Esophagus (tissue), 2 donors: Measurements from ENCODE around the gene PRSS56. TPM values are rescaled to one million over a fixed set of nuclear protein-coding genes. Genes with fewer than 3 reads are reported as not detected.

ENCODE experiments used
- H3K27ac ChIP-seq, 2 donors: one replicate each; pipeline ENCODE4 v1.5.1; 2013; ENCODE audit warnings: low read depth in 2 of 2, mild to moderate bottlenecking in 2 of 2, inconsistent platforms in 1 of 2, low read length in 1 of 2, moderate library complexity in 1 of 2
- H3K27me3 ChIP-seq, 2 donors: one replicate each; pipeline ENCODE4 v1.6.1; 2013; ENCODE audit warnings: low read length in 2 of 2, control low read depth in 1 of 2, mild to moderate bottlenecking in 1 of 2; ENCODE audit not compliant: insufficient read depth in 2 of 2, control insufficient read depth in 1 of 2
- H3K36me3 ChIP-seq, 2 donors: one replicate each; pipeline ENCODE4 v1.6.1; 2013; ENCODE audit warnings: low read length in 1 of 2; ENCODE audit not compliant: control insufficient read depth in 2 of 2, insufficient read depth in 2 of 2
- H3K4me1 ChIP-seq, 2 donors: one replicate each; pipeline ENCODE4 v1.6.1; 2013; ENCODE audit warnings: low read length in 1 of 2; ENCODE audit not compliant: control insufficient read depth in 2 of 2, insufficient read depth in 2 of 2
- H3K4me3 ChIP-seq, 2 donors: one replicate each; pipeline ENCODE4 v1.5.1; 2013; ENCODE audit warnings: low read length in 2 of 2, mild to moderate bottlenecking in 2 of 2, low read depth in 1 of 2, moderate library complexity in 1 of 2
- H3K9me3 ChIP-seq, 2 donors: one replicate each; pipeline ENCODE4 v1.6.1; 2013; ENCODE audit warnings: mild to moderate bottlenecking in 2 of 2, low read depth in 1 of 2, low read length in 1 of 2, moderate library complexity in 1 of 2; ENCODE audit not compliant: control insufficient read depth in 2 of 2, insufficient read depth in 1 of 2
- WGBS, 2 donors: extraction: QIAGEN DNeasy Blood & Tissue Kit; methylation state at CpG; one replicate each; pipeline ENCODE4 v1.1.7; 2013; 5-methylcytosine and 5-hydroxymethylcytosine counted together
- polyA plus RNA-seq, 2 donors: library from polyadenylated mRNA; stranded (reverse); fragments of 200-250 nt; gene quantifications; one replicate each; pipeline ENCODE4 v1.2.3, GENCODE V29; 2013
- donor health status: healthy with polysubstance abuse.
- donor health status: Bipolar disorder and iron deficiency.

PRSS56 gene
- polyA plus RNA-seq, 2 donors, result not detected

DNA sequence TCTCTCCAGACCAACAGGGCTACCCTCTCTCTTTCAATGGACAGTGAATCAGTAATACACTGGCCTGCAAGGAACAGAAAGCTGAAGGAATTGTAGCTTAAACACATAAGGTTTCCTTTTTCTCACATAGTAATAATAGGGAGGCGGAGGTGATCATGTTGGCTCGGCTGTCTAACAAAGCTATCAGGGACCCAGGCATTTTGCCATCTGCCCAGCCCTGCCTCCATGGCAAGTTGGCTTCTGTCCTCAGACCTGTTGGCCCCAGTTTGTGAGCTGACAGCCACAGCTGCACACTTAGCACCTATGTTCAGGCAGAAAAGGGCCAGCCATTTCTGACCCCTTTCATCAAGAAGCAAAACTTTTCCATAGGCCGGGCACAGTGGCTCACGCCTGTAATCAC lies 17.3 kb downstream of the PRSS56 start:
- 67 to 73% methylated on average over 4 of the region's 4 CpGs for WGBS, 2 donors
- Histone ChIP-seq H3K9me3 (peaks cover 0 to 6% of the 10 kb centered on the region in 2 donors), H3K4me1 (peaks cover 3 to 6% of the 10 kb centered on the region in 2 donors), H3K4me3 (no peak overlapping the region), H3K36me3 (no peaks in the 10 kb centered on the region), H3K27ac (no peak overlapping the region), H3K27me3 (no peaks in the 10 kb centered on the region)

DNA sequence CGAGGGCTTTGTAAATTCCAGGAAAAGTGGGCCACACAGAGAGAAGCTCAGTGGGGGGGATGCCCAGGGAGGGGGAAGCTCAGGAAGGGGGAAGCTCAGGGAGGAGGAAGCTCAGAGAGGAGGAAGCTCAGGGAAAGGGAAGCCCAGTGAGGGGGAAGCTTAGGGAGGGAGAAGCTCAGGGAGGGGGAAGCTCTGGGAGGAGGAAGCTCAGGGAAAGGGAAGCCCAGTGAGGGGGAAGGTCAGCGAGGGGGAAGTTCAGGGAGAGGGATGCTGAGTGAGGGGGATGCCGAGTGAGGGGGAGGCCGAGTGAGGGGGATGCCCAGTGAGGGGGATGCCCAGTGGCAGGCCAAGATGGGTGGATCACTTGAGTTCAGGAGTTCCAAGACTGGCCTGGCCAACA lies 18.5 kb downstream of the PRSS56 start:
- H3K27ac ChIP-seq, result no peak overlapping the region
- no peak overlapping the region for H3K4me3 ChIP-seq
- peaks cover 3 to 6% of the 10 kb centered on the region in 2 donors for H3K4me1 ChIP-seq
- 23 to 28% methylated on average over 4 of the region's 4 CpGs for WGBS, 2 donors
- peaks cover 0 to 6% of the 10 kb centered on the region in 2 donors for H3K9me3 ChIP-seq
- H3K36me3 ChIP-seq, result no peaks in the 10 kb centered on the region
- H3K27me3 ChIP-seq, result no peaks in the 10 kb centered on the region

DNA sequence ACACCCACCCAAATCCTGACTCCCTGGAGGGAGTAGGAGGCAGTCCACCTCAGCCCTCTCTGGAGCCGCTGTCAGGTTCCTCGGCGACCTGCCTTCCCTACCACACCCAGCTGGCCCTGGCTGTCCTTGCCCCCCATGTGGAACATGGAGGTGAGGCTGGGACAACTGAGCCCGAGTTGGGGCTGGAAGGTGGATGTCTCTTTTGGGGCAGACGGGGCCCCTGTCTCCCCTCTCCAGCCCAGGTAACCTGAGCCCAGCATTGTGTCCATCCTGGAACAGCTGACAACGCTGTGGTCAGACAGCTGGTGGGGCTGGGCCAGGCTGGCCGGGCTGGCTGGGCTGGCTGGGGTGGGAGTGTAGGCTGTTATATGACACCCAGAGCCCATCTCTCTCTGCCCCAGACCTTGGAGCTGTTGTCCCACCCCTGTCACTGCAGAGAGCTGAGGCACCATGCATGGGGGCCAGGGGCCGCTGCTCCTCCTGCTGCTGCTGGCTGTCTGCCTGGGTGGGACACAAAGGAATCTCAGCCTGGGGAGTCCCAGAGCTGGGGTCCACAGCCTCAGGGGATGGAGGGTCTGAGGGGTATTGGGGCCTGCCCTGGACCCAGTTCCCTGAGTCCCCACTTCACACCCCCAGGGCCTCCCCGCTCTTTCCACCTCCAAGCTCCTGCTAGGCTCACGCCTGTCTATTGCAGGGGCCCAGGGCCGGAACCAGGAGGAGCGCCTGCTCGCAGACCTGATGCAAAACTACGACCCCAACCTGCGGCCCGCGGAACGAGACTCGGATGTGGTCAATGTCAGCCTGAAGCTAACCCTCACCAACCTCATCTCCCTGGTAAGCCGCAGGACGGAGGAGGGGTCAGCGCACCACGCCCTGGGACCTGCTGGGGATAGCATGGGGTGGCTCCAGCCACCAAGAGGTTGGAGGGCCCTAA lies 19.4 kb downstream of the PRSS56 start, which contains the start of gene CHRNG:
CHRNG (plus strand) TSS at position 395 of the 934 bp plus-strand sequence; CDS start at position 451, 56 bp downstream.
- WGBS, 2 donors, result 53 to 54% methylated on average over 23 of the region's 23 CpGs
- H3K9me3 ChIP-seq, result peaks cover 0 to 6% of the 10 kb centered on the region in 2 donors
- no peak within 1 kb of the TSS for H3K27ac ChIP-seq
- no peaks in the 10 kb centered on the region for H3K36me3 ChIP-seq
- H3K4me1 ChIP-seq, result peaks cover 3 to 6% of the 10 kb centered on the region in 2 donors
- H3K4me3 ChIP-seq, result no peak within 1 kb of the TSS
- H3K27me3 ChIP-seq, result no peaks in the 10 kb centered on the region

DNA sequence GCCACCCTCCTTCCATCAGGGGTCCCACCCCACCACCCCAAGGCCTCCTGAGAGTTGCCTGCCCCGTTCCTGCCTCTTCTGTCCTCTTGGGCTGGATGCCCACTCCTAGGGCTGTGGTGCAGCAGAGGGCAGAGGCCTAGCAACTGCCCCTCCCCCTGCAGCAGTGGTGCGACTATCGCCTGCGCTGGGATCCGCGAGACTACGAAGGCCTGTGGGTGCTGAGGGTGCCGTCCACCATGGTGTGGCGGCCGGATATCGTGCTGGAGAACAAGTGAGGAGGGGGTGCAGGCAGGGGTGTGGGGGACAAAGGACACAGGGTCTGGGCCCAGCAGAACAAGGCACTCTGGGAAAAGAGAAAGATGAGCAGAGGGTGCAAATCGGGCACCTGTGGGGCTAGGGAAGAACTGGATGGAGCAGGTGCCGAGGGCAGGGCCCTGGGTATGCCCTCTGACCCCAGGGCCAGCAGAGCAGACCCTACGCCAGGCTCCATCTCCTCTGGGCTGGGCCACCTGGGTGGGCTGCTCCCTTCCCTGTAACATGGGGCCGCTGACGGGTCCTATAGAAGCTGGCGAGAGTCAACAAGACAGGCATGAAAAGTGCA lies 20.4 kb downstream of the PRSS56 start:
- Histone ChIP-seq H3K27ac (no peak overlapping the region), H3K9me3 (peaks cover 0 to 4% of the 10 kb centered on the region in 2 donors), H3K4me1 (peaks cover 3 to 6% of the 10 kb centered on the region in 2 donors), H3K4me3 (no peak overlapping the region), H3K36me3 (peaks cover 0 to 2% of the 10 kb centered on the region in 2 donors), H3K27me3 (no peaks in the 10 kb centered on the region)
- WGBS, 2 donors, result 78 to 80% methylated on average over 17 of the region's 17 CpGs

DNA sequence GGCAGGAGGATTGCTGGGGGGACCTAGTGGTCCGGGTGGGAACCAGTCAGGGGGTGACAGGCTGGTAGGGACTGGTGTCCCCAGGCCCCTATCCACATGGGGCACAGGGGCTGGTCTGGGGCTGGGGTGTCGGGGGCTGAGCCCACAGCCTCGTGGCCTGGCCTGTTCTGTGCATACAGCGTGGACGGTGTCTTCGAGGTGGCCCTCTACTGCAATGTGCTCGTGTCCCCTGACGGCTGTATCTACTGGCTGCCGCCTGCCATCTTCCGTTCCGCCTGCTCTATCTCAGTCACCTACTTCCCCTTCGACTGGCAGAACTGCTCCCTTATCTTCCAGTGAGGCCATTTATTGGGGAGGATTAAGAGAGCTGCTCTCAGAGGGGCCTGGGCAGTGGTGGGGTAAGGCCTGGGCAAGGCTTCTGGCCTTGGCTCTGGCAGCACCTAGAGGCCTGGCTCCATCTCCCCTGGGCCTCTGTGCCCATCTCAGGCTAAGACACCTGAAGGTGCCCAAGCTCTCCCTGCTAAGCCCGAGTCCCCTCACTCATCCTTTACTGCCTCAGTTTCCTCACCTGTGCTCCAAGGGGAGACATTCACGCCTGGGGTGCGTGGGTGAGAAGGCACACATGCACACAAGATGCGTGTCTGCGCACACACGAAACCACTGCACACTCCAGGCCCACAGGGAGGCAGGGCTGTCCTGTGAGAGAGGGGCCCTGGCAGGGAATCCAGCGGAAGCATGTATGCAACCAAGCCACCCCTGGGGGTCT lies 21.2 kb downstream of the PRSS56 start:
- no peak overlapping the region for H3K4me3 ChIP-seq
- peaks cover 6 to 8% of the 10 kb centered on the region in 2 donors for H3K4me1 ChIP-seq
- H3K27me3 ChIP-seq, result no peaks in the 10 kb centered on the region
- H3K27ac ChIP-seq, result no peak overlapping the region
- no peaks in the 10 kb centered on the region for H3K9me3 ChIP-seq
- H3K36me3 ChIP-seq, result peaks cover 0 to 5% of the 10 kb centered on the region in 2 donors
- WGBS, 2 donors, result 71 to 75% methylated on average over 19 of the region's 19 CpGs

DNA sequence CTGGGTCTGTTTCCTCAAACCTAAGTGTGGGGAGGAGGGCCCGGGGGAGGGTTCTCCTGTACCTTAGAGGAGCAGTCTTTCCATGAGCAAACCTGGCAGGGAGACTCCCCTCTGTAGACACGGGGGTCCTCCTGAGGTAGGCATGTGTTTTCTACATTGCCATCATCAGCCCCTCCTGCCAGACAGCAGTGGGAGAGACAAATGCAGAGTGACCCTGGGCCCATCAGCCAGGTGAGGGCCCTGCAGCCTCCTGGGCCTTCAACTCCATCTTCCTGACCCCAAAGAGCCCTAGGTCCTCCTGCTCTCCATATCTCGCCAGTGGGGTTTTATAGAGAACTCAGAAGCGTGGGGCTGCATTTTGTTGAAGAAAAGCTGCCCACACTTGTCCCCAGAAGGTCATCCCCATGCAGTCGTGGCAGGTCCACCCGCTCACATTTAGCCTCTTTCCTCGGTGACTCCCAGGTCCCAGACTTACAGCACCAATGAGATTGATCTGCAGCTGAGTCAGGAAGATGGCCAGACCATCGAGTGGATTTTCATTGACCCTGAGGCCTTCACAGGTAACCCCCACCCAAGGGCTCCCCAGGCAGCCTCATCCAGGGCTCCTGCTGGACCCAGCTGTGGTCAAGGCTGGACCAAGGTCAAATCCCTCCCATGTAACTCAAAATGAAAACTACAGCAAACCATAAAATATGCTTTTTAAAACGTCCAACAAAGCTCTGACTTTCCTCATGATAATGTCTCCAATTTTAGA lies 21.9 kb downstream of the PRSS56 start:
- peaks cover 0 to 5% of the 10 kb centered on the region in 2 donors for H3K36me3 ChIP-seq
- H3K27me3 ChIP-seq, result no peaks in the 10 kb centered on the region
- no peaks in the 10 kb centered on the region for H3K9me3 ChIP-seq
- H3K27ac ChIP-seq, result no peak overlapping the region
- WGBS, 2 donors, result 53 to 63% methylated on average over 9 of the region's 9 CpGs
- H3K4me1 ChIP-seq, result peaks cover 6 to 8% of the 10 kb centered on the region in 2 donors
- no peak overlapping the region for H3K4me3 ChIP-seq

DNA sequence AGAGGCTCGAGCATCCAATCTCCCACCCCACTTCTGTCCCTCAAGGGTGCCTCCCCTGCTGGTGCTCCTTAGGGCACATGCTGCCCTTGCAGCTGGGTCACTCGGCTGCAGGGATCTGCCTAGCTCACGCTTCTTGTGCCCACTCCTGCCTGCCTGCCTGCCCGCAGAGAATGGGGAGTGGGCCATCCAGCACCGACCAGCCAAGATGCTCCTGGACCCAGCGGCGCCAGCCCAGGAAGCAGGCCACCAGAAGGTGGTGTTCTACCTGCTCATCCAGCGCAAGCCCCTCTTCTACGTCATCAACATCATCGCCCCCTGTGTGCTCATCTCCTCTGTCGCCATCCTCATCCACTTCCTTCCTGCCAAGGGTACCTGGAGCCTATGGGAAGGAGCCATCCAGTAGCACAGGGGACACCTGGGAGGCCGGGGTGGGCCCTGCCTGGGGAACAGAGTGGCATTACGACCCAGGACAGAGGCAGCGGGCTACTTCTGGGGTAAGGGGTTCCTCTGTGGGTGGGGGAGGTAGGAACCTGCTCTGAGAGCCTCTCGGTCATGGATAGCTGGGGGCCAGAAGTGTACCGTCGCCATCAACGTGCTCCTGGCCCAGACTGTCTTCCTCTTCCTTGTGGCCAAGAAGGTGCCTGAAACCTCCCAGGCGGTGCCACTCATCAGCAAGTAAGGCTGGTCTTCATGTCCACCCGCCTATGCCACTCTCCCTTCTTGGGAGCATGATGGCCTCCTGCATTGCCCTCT lies 22.7 kb downstream of the PRSS56 start:
- H3K27ac ChIP-seq, result no peak overlapping the region
- H3K27me3 ChIP-seq, result no peaks in the 10 kb centered on the region
- H3K36me3 ChIP-seq, result peaks cover 0 to 5% of the 10 kb centered on the region in 2 donors
- H3K9me3 ChIP-seq, result no peaks in the 10 kb centered on the region
- H3K4me1 ChIP-seq, result peaks cover 5 to 8% of the 10 kb centered on the region in 2 donors
- WGBS, 2 donors, result 91 to 93% methylated on average over 17 to 20 of the region's 20 CpGs
- no peak overlapping the region for H3K4me3 ChIP-seq

DNA sequence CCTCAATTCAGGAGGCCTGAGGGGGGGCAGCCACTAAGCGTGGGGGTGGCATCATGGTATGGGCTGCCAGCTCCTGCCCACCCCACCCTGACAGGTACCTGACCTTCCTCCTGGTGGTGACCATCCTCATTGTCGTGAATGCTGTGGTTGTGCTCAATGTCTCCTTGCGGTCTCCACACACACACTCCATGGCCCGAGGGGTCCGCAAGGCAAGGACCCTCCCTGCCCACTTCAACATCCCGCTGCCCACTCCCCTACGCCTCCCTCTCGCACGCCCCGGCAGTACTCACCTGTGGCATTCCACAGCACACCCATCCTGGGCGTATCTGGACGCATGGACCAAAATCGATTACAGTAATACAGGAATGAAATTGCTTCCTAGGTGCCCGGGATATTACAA lies 23.3 kb downstream of the PRSS56 start:
- H3K27me3 ChIP-seq, result no peaks in the 10 kb centered on the region
- H3K4me3 ChIP-seq, result no peak overlapping the region
- no peak overlapping the region for H3K27ac ChIP-seq
- H3K9me3 ChIP-seq, result no peaks in the 10 kb centered on the region
- WGBS, 2 donors, result 89 to 91% methylated on average over 14 of the region's 14 CpGs
- peaks cover 5 to 8% of the 10 kb centered on the region in 2 donors for H3K4me1 ChIP-seq
- H3K36me3 ChIP-seq, result peaks cover 0 to 5% of the 10 kb centered on the region in 2 donors
